Measurements from ENCODE around the gene FABP2.
"Not testable (repeated sequence)": the region's sequence is repeated elsewhere in the genome, so short reads cannot be mapped to it uniquely, and the experiment has no call there.

The FABP2 gene
- total RNA-seq: 0 to 0.31 reads per million in 2 donors

- DNase-seq: no peak
These were observed at the start of gene FABP2 for GRCh38 chr4:119321921-119322687. Gene FABP2 (minus strand): TSS chr4:119322138. CDS start chr4:119322102, 36 bp downstream.

- not testable (repeated sequence) for DNase-seq
These were observed 49.2 kb upstream of the FABP2 start for GRCh38 chr4:119370951-119371683.

GRCh38 chr4:119370392-119370791 lies 48.5 kb upstream of the FABP2 start:
- DNase-seq: not testable (repeated sequence)

GRCh38 chr4:119366802-119367201 lies 44.9 kb upstream of the FABP2 start:
- DNase-seq: not testable (repeated sequence)

- DNase-seq: not testable (repeated sequence)
These were observed 42.3 kb upstream of the FABP2 start for GRCh38 chr4:119364203-119364602.

GRCh38 chr4:119363372-119363771 lies 41.4 kb upstream of the FABP2 start:
- DNase-seq: not testable (repeated sequence)

- DNase-seq: not testable (repeated sequence)
These were observed 40.5 kb upstream of the FABP2 start for GRCh38 chr4:119362413-119362812.

- DNase-seq: not testable (repeated sequence)
These were observed 37.9 kb upstream of the FABP2 start for GRCh38 chr4:119359873-119360272.

GRCh38 chr4:119356796-119357195 lies 34.9 kb upstream of the FABP2 start:
- not testable (repeated sequence) for DNase-seq

- not testable (repeated sequence) for DNase-seq
These were observed 34.1 kb upstream of the FABP2 start for GRCh38 chr4:119356041-119356440.

GRCh38 chr4:119353364-119353763 lies 31.4 kb upstream of the FABP2 start:
- DNase-seq: not testable (repeated sequence)

- not testable (repeated sequence) for DNase-seq
These were observed 26.2 kb upstream of the FABP2 start for GRCh38 chr4:119348169-119348568.

- not testable (repeated sequence) for DNase-seq
These were observed 21.4 kb upstream of the FABP2 start for GRCh38 chr4:119343293-119343692.

- DNase-seq: not testable (repeated sequence)
These were observed 18.0 kb upstream of the FABP2 start for GRCh38 chr4:119339895-119340294.

GRCh38 chr4:119337010-119337409 lies 15.1 kb upstream of the FABP2 start:
- DNase-seq: no peak

GRCh38 chr4:119336332-119336979 lies 14.5 kb upstream of the FABP2 start:
- DNase-seq: not testable (repeated sequence)

- DNase-seq: no peak
These were observed 8.1 kb upstream of the FABP2 start for GRCh38 chr4:119329835-119330620.

- no peak for DNase-seq
These were observed 6.8 kb upstream of the FABP2 start for GRCh38 chr4:119328695-119329094.

GRCh38 chr4:119317990-119318389 lies 3.9 kb downstream of the FABP2 start:
- no peak for DNase-seq

- no peak for DNase-seq
These were observed 6.9 kb downstream of the FABP2 start for GRCh38 chr4:119315036-119315435.

- no peak for DNase-seq
These were observed 7.6 kb downstream of the FABP2 start for GRCh38 chr4:119314356-119314755.

GRCh38 chr4:119313237-119313636 lies 8.7 kb downstream of the FABP2 start:
- no peak for DNase-seq
